Measurements from ENCODE around the gene BAMBI.

Gene BAMBI

GRCh38 chr10:28709001-28709710 lies 31.8 kb downstream of the BAMBI start:
- no peak overlapping the region for H3K4me3 ChIP-seq
- H3K27ac ChIP-seq: no peak overlapping the region
- TF ChIP-seq, protein P1, sequence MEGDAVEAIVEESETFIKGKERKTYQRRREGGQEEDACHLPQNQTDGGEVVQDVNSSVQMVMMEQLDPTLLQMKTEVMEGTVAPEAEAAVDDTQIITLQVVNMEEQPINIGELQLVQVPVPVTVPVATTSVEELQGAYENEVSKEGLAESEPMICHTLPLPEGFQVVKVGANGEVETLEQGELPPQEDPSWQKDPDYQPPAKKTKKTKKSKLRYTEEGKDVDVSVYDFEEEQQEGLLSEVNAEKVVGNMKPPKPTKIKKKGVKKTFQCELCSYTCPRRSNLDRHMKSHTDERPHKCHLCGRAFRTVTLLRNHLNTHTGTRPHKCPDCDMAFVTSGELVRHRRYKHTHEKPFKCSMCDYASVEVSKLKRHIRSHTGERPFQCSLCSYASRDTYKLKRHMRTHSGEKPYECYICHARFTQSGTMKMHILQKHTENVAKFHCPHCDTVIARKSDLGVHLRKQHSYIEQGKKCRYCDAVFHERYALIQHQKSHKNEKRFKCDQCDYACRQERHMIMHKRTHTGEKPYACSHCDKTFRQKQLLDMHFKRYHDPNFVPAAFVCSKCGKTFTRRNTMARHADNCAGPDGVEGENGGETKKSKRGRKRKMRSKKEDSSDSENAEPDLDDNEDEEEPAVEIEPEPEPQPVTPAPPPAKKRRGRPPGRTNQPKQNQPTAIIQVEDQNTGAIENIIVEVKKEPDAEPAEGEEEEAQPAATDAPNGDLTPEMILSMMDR (IDR thresholded peaks at IDR 0.05): no peak
- DNase-seq (ENCODE audit: low spot score): no peak

DNA sequence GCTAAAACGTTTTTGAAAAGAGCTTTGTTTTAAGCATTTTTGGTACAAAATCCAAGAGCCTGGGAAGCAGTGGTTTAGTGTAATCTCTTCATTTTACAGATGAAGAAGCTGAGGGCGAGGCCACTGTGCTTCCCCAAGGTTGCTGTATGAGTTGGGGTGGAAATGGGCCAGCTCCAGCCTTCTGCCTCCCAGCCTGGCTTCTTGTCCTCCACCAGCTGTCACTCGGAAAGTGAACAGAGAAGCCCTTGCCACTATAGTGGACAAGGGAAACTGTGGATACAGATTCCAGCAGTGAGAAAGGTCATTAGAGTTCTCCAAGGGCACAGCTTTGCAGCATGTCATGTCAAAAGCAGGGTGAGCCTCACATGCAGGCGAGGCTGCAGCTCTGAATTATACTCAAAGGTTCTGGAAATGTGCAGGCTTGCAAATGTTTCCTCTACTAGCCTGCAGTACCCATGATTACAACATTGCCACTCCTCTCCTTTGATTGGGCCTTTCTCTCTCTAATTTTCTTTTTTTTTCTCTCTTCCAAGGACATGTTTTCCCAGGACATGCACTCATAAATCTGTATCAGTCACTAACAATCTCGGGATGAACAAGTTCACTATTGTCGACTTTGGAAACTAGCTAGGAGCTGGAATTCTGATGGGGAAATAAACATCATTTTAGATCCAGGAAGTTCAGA lies 33.0 kb downstream of the BAMBI start:
- TF ChIP-seq, protein P1 (IDR thresholded peaks at IDR 0.05): no peak
- Histone ChIP-seq H3K4me3 (no peak overlapping the region), H3K27ac (no peak overlapping the region)
- DNase-seq (ENCODE audit: low spot score): no peak

DNA sequence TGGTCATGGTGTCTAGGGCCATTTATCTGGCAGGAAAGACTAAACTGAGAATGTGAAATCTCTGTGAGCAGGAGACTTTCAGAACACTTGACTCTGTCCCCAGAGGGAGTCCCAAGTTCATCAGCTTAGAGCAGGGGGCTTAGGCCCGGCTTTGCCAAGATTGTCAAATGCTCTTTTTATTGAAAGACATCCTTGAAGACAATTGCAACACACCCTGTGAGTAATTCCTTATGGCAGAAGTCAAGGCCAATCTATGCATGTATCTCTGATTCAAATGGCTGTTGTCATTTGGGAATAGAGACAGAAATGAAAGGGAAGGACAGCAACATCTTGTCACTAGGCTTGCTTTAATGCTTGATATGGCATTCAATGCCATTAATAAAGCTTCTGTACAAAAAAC lies 33.7 kb downstream of the BAMBI start:
- H3K27ac ChIP-seq: no peak overlapping the region
- TF ChIP-seq, protein P1 (IDR thresholded peaks at IDR 0.05): no peak
- no peak for DNase-seq (ENCODE audit: low spot score)
- H3K4me3 ChIP-seq: no peak overlapping the region

GRCh38 chr10:28711776-28712175 lies 34.5 kb downstream of the BAMBI start:
- no peak overlapping the region for H3K27ac ChIP-seq
- no peak for DNase-seq (ENCODE audit: low spot score)
- TF ChIP-seq, protein P1 (IDR thresholded peaks at IDR 0.05): no peak
- no peak overlapping the region for H3K4me3 ChIP-seq

DNA sequence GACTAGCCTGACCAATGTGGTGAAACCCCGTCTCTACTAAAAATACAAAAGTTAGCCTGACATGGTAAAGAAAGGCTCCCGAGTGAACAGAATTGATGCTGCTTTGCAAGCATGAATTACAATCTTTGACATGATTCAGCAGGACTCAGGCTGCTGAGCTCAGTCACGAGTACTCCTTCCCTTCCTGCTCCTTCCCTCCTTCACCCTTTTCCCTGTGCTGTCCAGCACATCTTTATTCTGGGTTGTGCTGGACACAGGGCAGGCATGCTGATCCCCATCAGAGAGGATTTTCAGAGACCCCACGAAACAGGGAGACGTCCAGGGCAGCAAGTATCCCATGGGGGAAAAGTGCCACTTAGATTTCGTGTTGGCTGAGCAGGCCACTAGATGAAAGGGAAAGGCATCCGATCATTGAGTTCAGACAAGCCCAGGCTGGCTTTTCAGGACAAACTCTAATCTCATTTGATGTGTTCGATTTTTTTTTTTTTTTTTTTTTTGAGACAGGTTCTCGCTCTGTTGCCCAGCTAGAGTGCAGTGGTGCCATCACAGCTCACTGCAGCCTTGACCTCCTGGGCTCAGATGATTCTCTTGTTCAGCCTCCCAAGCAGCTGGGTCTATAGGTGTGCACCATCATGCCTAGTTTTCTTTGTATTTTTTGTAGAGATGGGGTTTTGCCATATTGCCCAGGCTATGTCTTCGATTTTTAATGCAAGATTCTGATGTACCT lies 36.5 kb downstream of the BAMBI start:
- no peak overlapping the region for H3K4me3 ChIP-seq
- DNase-seq (ENCODE audit: low spot score): no peak
- TF ChIP-seq, protein P1 (IDR thresholded peaks at IDR 0.05): no peak

GRCh38 chr10:28714401-28715053 lies 37.2 kb downstream of the BAMBI start:
- TF ChIP-seq, protein P1 (IDR thresholded peaks at IDR 0.05): no peak
- Histone ChIP-seq H3K27ac (no peak overlapping the region), H3K4me3 (peak overlapping the region; percentile 11)
- no peak for DNase-seq (ENCODE audit: low spot score)

More for the DNA sequence above, 36.5 kb downstream of the BAMBI start:
- no peak overlapping the region for H3K27ac ChIP-seq

Data from coronary artery (tissue), 2 donors.